ENCODE results near the gene DTNB.

DTNB gene

DNA sequence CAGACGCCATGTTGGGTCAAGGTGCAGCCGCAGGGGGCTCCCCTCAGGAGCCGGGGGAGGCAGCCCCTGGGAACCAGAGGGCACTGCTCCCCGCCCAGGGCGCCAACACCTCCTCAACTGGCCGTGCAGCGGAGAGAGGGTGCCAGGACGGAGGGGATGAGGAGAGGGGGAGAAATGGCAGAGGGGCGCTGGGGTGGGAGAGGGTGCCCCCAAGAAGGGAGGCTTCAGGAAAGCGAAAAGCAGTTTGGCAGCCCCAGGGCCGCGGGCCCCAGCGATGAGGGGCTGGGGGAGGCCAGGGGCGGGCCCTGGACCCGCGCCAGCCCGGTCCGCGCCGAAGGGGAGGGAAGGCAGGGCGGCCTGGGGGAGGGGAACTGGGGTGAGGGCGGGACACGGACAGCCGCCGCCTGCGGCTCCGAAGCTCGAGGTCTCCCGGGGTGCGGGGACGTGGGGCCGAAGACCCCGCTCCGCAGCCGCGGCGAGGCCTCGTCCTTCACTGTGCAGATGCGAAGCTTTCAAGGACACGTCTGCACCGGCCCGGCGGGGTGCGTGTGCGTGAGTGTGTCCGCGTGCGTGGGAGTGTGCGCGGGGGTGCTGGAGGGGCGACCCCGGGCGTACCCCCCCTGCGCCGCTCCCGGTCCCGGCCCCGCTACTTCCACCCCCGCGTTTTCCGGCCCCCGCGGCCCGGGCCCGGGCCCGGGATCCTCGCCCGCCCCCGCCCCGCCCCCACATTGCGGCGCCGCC, 333.0 kb downstream of the DTNB start:
- Histone ChIP-seq H3K4me3 (ENCODE audit: low read length) (peak overlapping the region; percentile 61), H3K9me3 (ENCODE audit: insufficient read depth, low read length) (no peaks in the 10 kb centered on the region), H2AFZ (ENCODE audit: low read depth, low read length) (no peak overlapping the region), H3K4me2 (ENCODE audit: low read length) (peak overlapping the region; percentile 46), H3K79me2 (ENCODE audit: low read length) (no peaks in the 10 kb centered on the region), H3K4me1 (ENCODE audit: low read length) (peaks cover 6% of the 10 kb centered on the region; the same call in 1 of the 2 replicates), H4K20me1 (ENCODE audit: insufficient read depth, low read length) (peaks cover 40% of the 10 kb centered on the region), H3K27ac (ENCODE audit: low read length) (no peak overlapping the region), H3K36me3 (replicated peaks; ENCODE audit: low read depth, low read length) (no peaks in the 10 kb centered on the region), H3K27me3 (ENCODE audit: low read depth, low read length) (peaks cover 16% of the 10 kb centered on the region), H3K9ac (ENCODE audit: low read length) (no peak overlapping the region)
- TF ChIP-seq, protein P1, sequence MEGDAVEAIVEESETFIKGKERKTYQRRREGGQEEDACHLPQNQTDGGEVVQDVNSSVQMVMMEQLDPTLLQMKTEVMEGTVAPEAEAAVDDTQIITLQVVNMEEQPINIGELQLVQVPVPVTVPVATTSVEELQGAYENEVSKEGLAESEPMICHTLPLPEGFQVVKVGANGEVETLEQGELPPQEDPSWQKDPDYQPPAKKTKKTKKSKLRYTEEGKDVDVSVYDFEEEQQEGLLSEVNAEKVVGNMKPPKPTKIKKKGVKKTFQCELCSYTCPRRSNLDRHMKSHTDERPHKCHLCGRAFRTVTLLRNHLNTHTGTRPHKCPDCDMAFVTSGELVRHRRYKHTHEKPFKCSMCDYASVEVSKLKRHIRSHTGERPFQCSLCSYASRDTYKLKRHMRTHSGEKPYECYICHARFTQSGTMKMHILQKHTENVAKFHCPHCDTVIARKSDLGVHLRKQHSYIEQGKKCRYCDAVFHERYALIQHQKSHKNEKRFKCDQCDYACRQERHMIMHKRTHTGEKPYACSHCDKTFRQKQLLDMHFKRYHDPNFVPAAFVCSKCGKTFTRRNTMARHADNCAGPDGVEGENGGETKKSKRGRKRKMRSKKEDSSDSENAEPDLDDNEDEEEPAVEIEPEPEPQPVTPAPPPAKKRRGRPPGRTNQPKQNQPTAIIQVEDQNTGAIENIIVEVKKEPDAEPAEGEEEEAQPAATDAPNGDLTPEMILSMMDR (IDR thresholded peaks at IDR 0.05; ENCODE audit: low read depth, low read length), result no peak
- TF ChIP-seq EZH2phosphoT487 (IDR thresholded peaks at IDR 0.05; ENCODE audit: low read depth), result no peak

DNA sequence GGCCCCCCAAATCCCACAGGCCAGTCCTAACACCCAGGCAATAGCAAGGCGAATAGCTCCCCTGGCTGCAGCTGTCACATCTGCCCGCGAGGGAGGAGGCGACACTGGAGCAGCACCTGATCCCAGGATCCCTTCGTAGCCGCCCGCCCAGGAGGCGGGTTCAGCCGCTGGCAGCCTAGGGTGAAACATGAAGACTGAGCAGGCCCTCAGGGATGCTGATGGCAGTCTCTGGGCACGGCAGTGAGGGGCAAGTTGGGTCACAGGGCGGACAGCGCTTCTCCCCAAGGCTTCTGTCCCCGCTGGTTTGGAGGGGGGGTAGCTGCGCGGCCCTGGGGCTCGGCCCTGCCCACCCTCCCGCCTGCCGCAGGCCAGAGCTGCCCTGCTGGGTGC, 333.6 kb downstream of the DTNB start:
- TF ChIP-seq, protein P1 (IDR thresholded peaks at IDR 0.05; ENCODE audit: low read depth, low read length), result no peak
- no peak for TF ChIP-seq EZH2phosphoT487 (IDR thresholded peaks at IDR 0.05; ENCODE audit: low read depth)
- H3K36me3 ChIP-seq (replicated peaks; ENCODE audit: low read depth, low read length), result no peaks in the 10 kb centered on the region
- H3K4me2 ChIP-seq (ENCODE audit: low read length), result no peak overlapping the region
- H3K9ac ChIP-seq (ENCODE audit: low read length), result no peak overlapping the region
- no peak overlapping the region for H3K27ac ChIP-seq (ENCODE audit: low read length)
- no peaks in the 10 kb centered on the region for H3K79me2 ChIP-seq (ENCODE audit: low read length)
- no peaks in the 10 kb centered on the region for H3K9me3 ChIP-seq (ENCODE audit: insufficient read depth, low read length)
- H3K4me3 ChIP-seq (ENCODE audit: low read length), result no peak overlapping the region
- H3K27me3 ChIP-seq (ENCODE audit: low read depth, low read length), result peaks cover 12% of the 10 kb centered on the region
- peaks cover 46% of the 10 kb centered on the region for H4K20me1 ChIP-seq (ENCODE audit: insufficient read depth, low read length)
- H2AFZ ChIP-seq (ENCODE audit: low read depth, low read length), result no peak overlapping the region
- peaks cover 6% of the 10 kb centered on the region; the same call in 1 of the 2 replicates for H3K4me1 ChIP-seq (ENCODE audit: low read length)

DNA sequence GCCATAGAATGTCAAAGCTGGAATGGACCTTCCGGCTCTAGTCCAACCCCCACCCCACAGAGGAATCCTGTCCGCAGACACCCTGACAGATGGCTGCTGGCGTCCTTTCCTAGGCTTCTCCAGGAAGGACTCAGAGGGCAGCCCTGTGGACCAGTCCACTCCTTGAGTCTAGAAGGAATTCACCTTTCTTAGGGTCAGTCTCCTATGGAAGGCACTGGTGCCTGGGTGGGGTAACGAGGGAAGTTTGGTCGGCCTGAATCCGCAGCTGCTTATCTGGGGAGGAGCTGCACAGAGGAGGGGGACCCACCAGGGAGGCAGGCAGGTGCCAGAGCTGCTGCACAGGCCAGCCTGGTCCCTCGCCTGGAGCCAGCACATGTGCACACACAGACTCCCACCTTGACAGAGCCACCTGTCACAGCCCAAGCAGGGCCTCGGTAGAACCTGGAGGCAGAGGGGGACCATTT, 334.1 kb downstream of the DTNB start:
- Histone ChIP-seq H3K27me3 (ENCODE audit: low read depth, low read length) (peaks cover 12% of the 10 kb centered on the region), H3K9me3 (ENCODE audit: insufficient read depth, low read length) (no peaks in the 10 kb centered on the region), H3K4me1 (ENCODE audit: low read length) (peaks cover 6% of the 10 kb centered on the region; the same call in 1 of the 2 replicates), H3K36me3 (replicated peaks; ENCODE audit: low read depth, low read length) (no peaks in the 10 kb centered on the region), H4K20me1 (ENCODE audit: insufficient read depth, low read length) (peaks cover 51% of the 10 kb centered on the region), H3K79me2 (ENCODE audit: low read length) (no peaks in the 10 kb centered on the region), H3K27ac (ENCODE audit: low read length) (no peak overlapping the region), H3K9ac (ENCODE audit: low read length) (no peak overlapping the region), H2AFZ (ENCODE audit: low read depth, low read length) (no peak overlapping the region), H3K4me2 (ENCODE audit: low read length) (no peak overlapping the region), H3K4me3 (ENCODE audit: low read length) (no peak overlapping the region)
- TF ChIP-seq, protein P1 (IDR thresholded peaks at IDR 0.05; ENCODE audit: low read depth, low read length), result no peak
- no peak for TF ChIP-seq EZH2phosphoT487 (IDR thresholded peaks at IDR 0.05; ENCODE audit: low read depth)

DNA sequence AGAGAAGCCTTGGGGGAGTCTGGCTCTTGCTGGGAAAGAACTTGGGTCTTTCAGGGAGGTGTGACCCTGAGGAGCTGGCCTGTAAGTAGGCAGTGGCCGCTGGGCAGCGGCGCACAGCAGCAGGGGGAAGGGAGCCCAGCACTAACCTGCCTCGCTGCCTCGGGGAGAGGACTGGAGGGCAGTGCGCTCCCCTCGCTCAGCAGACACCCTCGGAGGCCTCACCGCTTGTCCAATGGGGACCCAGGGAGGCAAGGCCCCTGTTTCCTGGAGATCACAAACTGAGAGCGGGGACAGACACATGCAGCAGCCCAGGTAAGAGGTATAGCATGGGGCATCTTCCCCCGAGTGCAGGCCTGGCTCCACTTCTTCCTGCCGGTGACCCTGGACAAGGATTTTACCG, 335.0 kb downstream of the DTNB start:
- Histone ChIP-seq H3K9me3 (ENCODE audit: insufficient read depth, low read length) (no peaks in the 10 kb centered on the region), H2AFZ (ENCODE audit: low read depth, low read length) (no peak overlapping the region), H3K4me1 (ENCODE audit: low read length) (peaks cover 6% of the 10 kb centered on the region; the same call in 1 of the 2 replicates), H3K36me3 (replicated peaks; ENCODE audit: low read depth, low read length) (no peaks in the 10 kb centered on the region), H3K4me2 (ENCODE audit: low read length) (no peak overlapping the region), H3K4me3 (ENCODE audit: low read length) (no peak overlapping the region), H4K20me1 (ENCODE audit: insufficient read depth, low read length) (peaks cover 51% of the 10 kb centered on the region), H3K27ac (ENCODE audit: low read length) (no peak overlapping the region), H3K9ac (ENCODE audit: low read length) (no peak overlapping the region), H3K27me3 (ENCODE audit: low read depth, low read length) (peaks cover 5% of the 10 kb centered on the region; the same call in 1 of the 2 replicates), H3K79me2 (ENCODE audit: low read length) (no peaks in the 10 kb centered on the region)
- TF ChIP-seq EZH2phosphoT487 (IDR thresholded peaks at IDR 0.05; ENCODE audit: low read depth), result no peak
- TF ChIP-seq, protein P1 (IDR thresholded peaks at IDR 0.05; ENCODE audit: low read depth, low read length), result no peak
